Esophagus muscularis mucosa (tissue), 3 donors: Measurements from ENCODE around the gene ZMIZ1.

Experiments used
- CTCF ChIP-seq, 3 experiments: fragments of 200-600 bp in 2 of 3; fragments of 450-650 bp in 1 of 3; sonication (generic) in 2 of 3; IDR thresholded peaks; one replicate each; pipeline ENCODE4 v1.5.1; 2017 to 2019; ENCODE audit warnings: antibody characterized with exemption in 3 of 3, mild to moderate bottlenecking in 2 of 3, moderate library complexity in 1 of 3
- POLR2A ChIP-seq: fragments of 450-650 bp; IDR thresholded peaks from one replicate; pipeline ENCODE4 v1.6.1; 2017; ENCODE audit warnings: antibody characterized with exemption, moderate library complexity, mild to moderate bottlenecking, low read depth
- POLR2AphosphoS5 ChIP-seq, 2 donors: sonication (generic); formaldehyde crosslinking; IDR thresholded peaks; one replicate each; pipeline ENCODE4 v1.6.1; 2017; ENCODE audit warnings: antibody characterized with exemption in 2 of 2

- TF ChIP-seq CTCF (IDR thresholded peaks at IDR 0.05) (no peak), POLR2AphosphoS5 (IDR thresholded peaks at IDR 0.05) (no peak), POLR2A (no peak)
These were observed 115.9 kb downstream of the ZMIZ1 start for GRCh38 chr10:79184657-79185056.
